ENCODE data around the gene RNF180. TPM values are rescaled to one million over a fixed set of nuclear protein-coding genes. Genes with fewer than 3 reads are reported as not detected.
A peak's percentile ranks its signal among the peaks of the same experiment; 100 is the strongest.
"Not testable (repeated sequence)": the region's sequence is repeated elsewhere in the genome, so short reads cannot be mapped to it uniquely, and the experiment has no call there.

RNF180 gene
- polyA plus RNA-seq, 5 donors, result 7.0 to 12.3 (median 11.6) TPM

GRCh38 chr5:64229163-64229774, 63.6 kb downstream of the RNF180 start:
- peak; percentile 24 to 36 for DNase-seq

GRCh38 chr5:64260756-64261155, 95.1 kb downstream of the RNF180 start:
- peak; percentile 24 to 44 for DNase-seq

GRCh38 chr5:64269164-64269563, 103.5 kb downstream of the RNF180 start:
- DNase-seq, result no peak

GRCh38 chr5:64273276-64273675, 107.6 kb downstream of the RNF180 start:
- DNase-seq, result no peak

- DNase-seq, result no peak
Observed at GRCh38 chr5:64285188-64286130, 119.8 kb downstream of the RNF180 start.

GRCh38 chr5:64286381-64286780, 120.7 kb downstream of the RNF180 start:
- no peak for DNase-seq

- not testable (repeated sequence) for DNase-seq
Observed at GRCh38 chr5:64288496-64288895, 122.9 kb downstream of the RNF180 start.

- no peak for DNase-seq
Observed at GRCh38 chr5:64292611-64293215, 127.1 kb downstream of the RNF180 start.

- DNase-seq, result no peak
Observed at GRCh38 chr5:64295101-64295500, 129.5 kb downstream of the RNF180 start.

- no peak for DNase-seq
Observed at GRCh38 chr5:64298586-64298985, 132.9 kb downstream of the RNF180 start.

GRCh38 chr5:64299805-64300204, 134.2 kb downstream of the RNF180 start:
- no peak for DNase-seq

GRCh38 chr5:64301566-64301965, 135.9 kb downstream of the RNF180 start:
- no peak for DNase-seq

GRCh38 chr5:64308135-64308534, 142.5 kb downstream of the RNF180 start:
- no peak for DNase-seq

GRCh38 chr5:64312491-64312890, 146.8 kb downstream of the RNF180 start:
- no peak for DNase-seq

- DNase-seq, result no peak
Observed at GRCh38 chr5:64315778-64316177, 150.1 kb downstream of the RNF180 start.

- DNase-seq, result no peak
Observed at GRCh38 chr5:64318175-64318574, 152.5 kb downstream of the RNF180 start.

GRCh38 chr5:64323591-64323990, 157.9 kb downstream of the RNF180 start:
- DNase-seq, result no peak

- DNase-seq, result no peak
Observed at GRCh38 chr5:64330728-64331231, 165.1 kb downstream of the RNF180 start.

GRCh38 chr5:64331597-64332277, 166.1 kb downstream of the RNF180 start:
- no peak for DNase-seq

- no peak for DNase-seq
Observed at GRCh38 chr5:64333886-64334285, 168.2 kb downstream of the RNF180 start.

GRCh38 chr5:64339769-64340168, 174.1 kb downstream of the RNF180 start:
- no peak for DNase-seq

- no peak for DNase-seq
Observed at GRCh38 chr5:64340293-64340692, 174.7 kb downstream of the RNF180 start.
